ENCODE data around the gene CPXM2.

- TF ChIP-seq CEBPB (IDR thresholded peaks at IDR 0.05; ENCODE audit: borderline replicate concordance in 1 of 2, low read depth in 2 of 2, low read length in 2 of 2) (no peak), SIN3A (IDR thresholded peaks at IDR 0.05; ENCODE audit: low read depth, low read length) (no peak), TAF1 (IDR thresholded peaks at IDR 0.05; ENCODE audit: borderline replicate concordance, low read depth, low read length) (no peak)
These were observed 117.4 kb downstream of the CPXM2 start for GRCh38 chr10:123774132-123774742.
